Spleen (tissue), 7 donors: ENCODE results near the gene NRARP.

ENCODE experiments used
- POLR2AphosphoS5 ChIP-seq, 3 donors: sonication (generic); formaldehyde crosslinking; IDR thresholded peaks; one replicate each; pipeline ENCODE4 v1.5.1; 2017; ENCODE audit warnings: antibody characterized with exemption in 3 of 3
- TF ChIP-seq, protein P1 (sequence below), 11 experiments: fragments of 200-600 bp in 7 of 11; fragments of 450-650 bp in 4 of 11; sonication (generic) in 4 of 11; IDR thresholded peaks in 8 of 11; conservative IDR thresholded peaks in 3 of 11; 1 replicate in 7 of 11; 2 replicates in 4 of 11; pipeline versions ENCODE4 v1.4.0 to v1.8.0; 2016 to 2021; ENCODE audit warnings: antibody characterized with exemption in 11 of 11, inconsistent platforms in 4 of 11, mild to moderate bottlenecking in 1 of 11
- donor health status: DM: no; HTN: no; CAD: no; lungs with moderate emphysema.
- donor health status: DM: no; HTN: no; CAD: no.
- donor health status: DM: no; HTN: no; CAD: no.

DNA sequence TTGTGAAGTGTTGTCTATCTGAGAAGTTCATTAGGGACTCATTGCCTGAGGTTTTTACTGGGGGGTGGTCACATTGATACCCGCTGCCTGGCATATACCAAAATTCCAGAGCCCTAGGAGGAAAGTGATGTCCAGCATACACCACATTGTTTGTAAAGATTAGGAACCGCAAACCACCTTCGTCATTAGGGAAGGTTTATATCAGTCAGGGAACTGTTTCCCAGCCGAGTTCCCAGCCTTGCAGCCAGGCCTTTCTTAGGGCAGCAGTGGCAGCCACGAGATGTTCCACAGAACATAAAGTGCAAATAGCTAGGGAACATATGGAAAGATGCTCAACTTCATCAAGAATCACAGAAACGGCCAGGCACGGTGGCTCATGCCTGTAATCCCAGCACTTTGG, 40.4 kb upstream of the NRARP start:
- TF ChIP-seq, protein P1, sequence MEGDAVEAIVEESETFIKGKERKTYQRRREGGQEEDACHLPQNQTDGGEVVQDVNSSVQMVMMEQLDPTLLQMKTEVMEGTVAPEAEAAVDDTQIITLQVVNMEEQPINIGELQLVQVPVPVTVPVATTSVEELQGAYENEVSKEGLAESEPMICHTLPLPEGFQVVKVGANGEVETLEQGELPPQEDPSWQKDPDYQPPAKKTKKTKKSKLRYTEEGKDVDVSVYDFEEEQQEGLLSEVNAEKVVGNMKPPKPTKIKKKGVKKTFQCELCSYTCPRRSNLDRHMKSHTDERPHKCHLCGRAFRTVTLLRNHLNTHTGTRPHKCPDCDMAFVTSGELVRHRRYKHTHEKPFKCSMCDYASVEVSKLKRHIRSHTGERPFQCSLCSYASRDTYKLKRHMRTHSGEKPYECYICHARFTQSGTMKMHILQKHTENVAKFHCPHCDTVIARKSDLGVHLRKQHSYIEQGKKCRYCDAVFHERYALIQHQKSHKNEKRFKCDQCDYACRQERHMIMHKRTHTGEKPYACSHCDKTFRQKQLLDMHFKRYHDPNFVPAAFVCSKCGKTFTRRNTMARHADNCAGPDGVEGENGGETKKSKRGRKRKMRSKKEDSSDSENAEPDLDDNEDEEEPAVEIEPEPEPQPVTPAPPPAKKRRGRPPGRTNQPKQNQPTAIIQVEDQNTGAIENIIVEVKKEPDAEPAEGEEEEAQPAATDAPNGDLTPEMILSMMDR (IDR thresholded peaks at IDR 0.05 in 8 of 11, conservative IDR thresholded peaks at IDR 0.05 in 3 of 11): no peak
- no peak for TF ChIP-seq POLR2AphosphoS5 (IDR thresholded peaks at IDR 0.05)
